NCI-H82 treated with DMSO at 0.1 percent for 48 hours (cell line): ENCODE measurements around the gene HIVEP2.
A peak's percentile ranks its signal among the peaks of the same experiment; 100 is the strongest.

Experiments used
- DNase-seq: peaks from one replicate; lab custom pipeline; 2025; ENCODE audit not compliant: unreplicated experiment; lab: John Stamatoyannopoulos, UW

HIVEP2 gene

GRCh38 chr6:142844065-142844755 is 100.8 kb downstream of the HIVEP2 start:
- no peak for DNase-seq

- no peak for DNase-seq
These were observed 101.6 kb downstream of the HIVEP2 start for GRCh38 chr6:142843361-142843760.

GRCh38 chr6:142842418-142843261 is 102.3 kb downstream of the HIVEP2 start:
- DNase-seq, result no peak

GRCh38 chr6:142841915-142842314 is 103.1 kb downstream of the HIVEP2 start:
- DNase-seq, result no peak

GRCh38 chr6:142839686-142840040 is 105.3 kb downstream of the HIVEP2 start:
- no peak for DNase-seq

- DNase-seq, result no peak
These were observed 105.9 kb downstream of the HIVEP2 start for GRCh38 chr6:142838821-142839685.

GRCh38 chr6:142835787-142836535 is 109.0 kb downstream of the HIVEP2 start:
- DNase-seq, result no peak

GRCh38 chr6:142834853-142835252 is 110.1 kb downstream of the HIVEP2 start:
- no peak for DNase-seq

- no peak for DNase-seq
These were observed 111.2 kb downstream of the HIVEP2 start for GRCh38 chr6:142833798-142834197.

- no peak for DNase-seq
These were observed 111.9 kb downstream of the HIVEP2 start for GRCh38 chr6:142833054-142833453.

GRCh38 chr6:142830807-142831206 is 114.2 kb downstream of the HIVEP2 start:
- DNase-seq, result no peak

- DNase-seq, result no peak
These were observed 114.8 kb downstream of the HIVEP2 start for GRCh38 chr6:142830116-142830710.

- DNase-seq, result no peak
These were observed 115.4 kb downstream of the HIVEP2 start for GRCh38 chr6:142829556-142829955.

GRCh38 chr6:142827991-142828390 is 117.0 kb downstream of the HIVEP2 start:
- DNase-seq, result no peak

GRCh38 chr6:142827369-142827768 is 117.6 kb downstream of the HIVEP2 start:
- DNase-seq, result no peak

- no peak for DNase-seq
These were observed 119.2 kb downstream of the HIVEP2 start for GRCh38 chr6:142825760-142826159.

- DNase-seq, result no peak
These were observed 120.5 kb downstream of the HIVEP2 start for GRCh38 chr6:142824426-142824825.

GRCh38 chr6:142823256-142823902 is 121.6 kb downstream of the HIVEP2 start:
- no peak for DNase-seq

- DNase-seq, result peak; percentile 86
These were observed 122.1 kb downstream of the HIVEP2 start for GRCh38 chr6:142822842-142823241.

- DNase-seq, result no peak
These were observed 122.6 kb downstream of the HIVEP2 start for GRCh38 chr6:142822383-142822782.
